GM10266 (cell line): ENCODE measurements around the gene CFAP410.
"Not testable (repeated sequence)": the region's sequence is repeated elsewhere in the genome, so short reads cannot be mapped to it uniquely, and the experiment has no call there.

Experiments used
- DNase-seq: peaks from one replicate; pipeline ENCODE4 v3.0.0; 2012; ENCODE audit errors: extremely low spot score
- CTCF ChIP-seq: IDR thresholded peaks from 2 replicates; pipeline ENCODE4 v1.5.1; 2012; ENCODE audit warnings: mild to moderate bottlenecking, low read depth; ENCODE audit not compliant: control insufficient read depth, insufficient read depth; ENCODE audit errors: missing control alignments

CFAP410 gene

DNA sequence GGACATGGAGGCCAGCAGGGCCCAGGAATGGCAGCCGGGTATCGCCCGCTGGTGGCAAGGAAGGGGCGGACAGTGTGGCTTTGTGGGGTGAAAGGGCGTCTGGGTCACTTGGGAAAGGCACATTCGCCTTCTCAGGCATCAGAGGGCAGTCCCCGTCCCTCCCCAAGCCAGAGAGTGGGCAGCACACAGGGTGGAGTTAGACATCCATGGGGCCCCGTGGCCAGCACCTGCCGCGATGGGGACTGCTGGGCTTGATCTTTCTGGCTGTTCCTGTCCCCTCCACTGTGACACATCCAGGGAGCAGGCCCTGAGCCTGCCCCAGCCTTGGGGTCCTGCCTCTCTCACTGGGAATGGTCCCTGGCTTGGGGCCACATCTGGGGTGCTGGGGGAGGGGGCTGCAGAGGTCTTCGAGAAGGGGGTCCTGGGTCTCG lies 10.2 kb upstream of the CFAP410 start:
- TF ChIP-seq CTCF, result no peak
- no peak for DNase-seq

DNA sequence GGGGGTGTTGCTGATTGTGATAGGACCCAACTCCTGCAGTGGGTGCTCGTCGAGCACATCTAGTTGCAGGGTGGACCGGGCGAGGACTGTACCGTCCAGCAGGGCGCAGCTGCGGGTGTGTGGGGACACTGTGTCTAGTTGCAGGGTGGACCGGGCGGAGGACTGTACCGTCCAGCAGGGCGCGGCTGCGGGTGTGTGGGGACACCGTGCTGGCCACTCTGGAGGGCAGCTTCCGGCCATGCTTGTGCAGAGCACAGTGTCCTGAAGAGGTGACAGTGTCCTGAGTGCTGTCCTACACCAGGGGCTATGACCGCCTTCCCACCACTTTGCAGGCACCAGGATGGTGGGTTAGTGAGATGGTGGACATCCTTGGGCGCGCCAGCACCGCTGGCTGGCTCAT lies 9.7 kb upstream of the CFAP410 start:
- no peak for DNase-seq
- no peak for TF ChIP-seq CTCF

DNA sequence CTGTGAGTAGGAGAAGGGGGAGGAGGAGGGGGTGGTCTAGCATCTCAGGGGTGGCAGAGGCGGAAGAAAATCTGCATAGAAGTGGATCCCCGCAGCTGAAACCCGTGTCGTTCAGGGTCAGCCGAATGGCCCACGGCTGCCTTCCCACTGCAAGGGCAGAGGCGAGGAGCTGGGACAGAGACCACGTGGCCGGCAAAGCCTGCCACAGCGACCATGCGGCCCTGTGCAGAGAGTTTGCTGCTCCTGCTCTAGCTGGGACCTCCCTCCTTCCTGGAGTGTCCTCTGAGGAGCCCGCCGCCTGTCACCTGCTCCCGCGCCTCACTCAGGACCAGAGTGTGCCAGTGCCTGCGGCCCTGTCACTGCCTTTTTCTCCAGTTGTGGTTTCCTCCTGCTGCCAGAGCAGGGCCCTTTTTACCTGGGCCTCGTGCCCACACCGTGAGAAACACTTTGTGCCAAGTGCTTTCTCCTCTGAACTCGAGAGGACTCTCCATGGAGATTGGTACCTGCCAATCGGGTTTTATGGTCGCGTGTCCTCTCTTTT lies 8.8 kb upstream of the CFAP410 start:
- no peak for TF ChIP-seq CTCF
- DNase-seq, result no peak

DNA sequence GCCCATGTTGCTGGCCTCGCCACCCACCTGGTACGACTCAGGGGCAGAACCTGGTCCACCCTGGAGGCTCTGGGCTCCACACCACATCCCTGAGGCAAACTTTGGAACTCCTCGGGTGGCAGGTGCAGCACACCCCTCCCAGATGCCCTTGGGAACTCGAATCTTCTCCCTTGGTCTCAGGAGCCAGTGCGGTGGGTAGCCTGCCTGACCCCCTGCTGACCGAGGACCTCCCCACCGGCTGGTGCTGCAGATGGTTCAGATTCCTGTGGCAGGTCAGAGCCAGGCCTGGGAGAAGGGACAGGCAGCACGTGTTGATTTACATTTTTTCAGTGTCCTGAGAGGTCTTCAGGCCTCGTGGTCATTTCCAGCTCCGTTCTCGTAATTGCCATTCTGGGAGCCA lies 6.3 kb upstream of the CFAP410 start:
- DNase-seq, result no peak
- TF ChIP-seq CTCF, result no peak

DNA sequence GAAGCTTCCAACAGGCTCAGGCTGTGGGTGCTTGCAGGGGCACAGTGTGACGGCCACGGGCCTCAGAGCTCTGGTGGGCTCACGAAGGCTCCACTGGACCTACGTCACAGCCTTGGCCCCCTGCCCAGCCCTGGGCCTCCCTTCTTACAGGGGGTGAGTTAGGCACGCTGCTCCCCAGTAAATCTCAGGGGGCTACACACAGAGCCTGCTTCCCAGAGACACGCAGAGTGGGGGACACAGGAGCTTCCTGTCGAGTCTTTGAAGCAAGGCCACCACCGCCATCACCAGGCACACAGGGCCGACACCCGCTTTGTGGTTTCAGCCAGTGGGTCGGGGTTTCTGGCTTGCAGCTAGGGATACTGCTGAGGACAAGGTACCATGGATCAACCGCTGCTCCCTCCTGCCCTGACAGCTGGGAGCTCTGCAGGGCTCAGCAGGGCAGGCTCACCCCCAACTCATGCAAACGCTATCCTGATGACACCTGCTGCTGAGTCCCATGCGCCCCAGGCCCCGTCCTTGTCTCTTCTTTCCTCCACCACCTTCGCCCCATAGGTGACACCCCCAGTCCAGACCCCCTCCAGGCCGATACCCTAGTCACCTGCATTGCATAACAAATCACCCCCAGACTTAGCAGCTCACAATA lies 5.5 kb upstream of the CFAP410 start:
- no peak for TF ChIP-seq CTCF
- no peak for DNase-seq

DNA sequence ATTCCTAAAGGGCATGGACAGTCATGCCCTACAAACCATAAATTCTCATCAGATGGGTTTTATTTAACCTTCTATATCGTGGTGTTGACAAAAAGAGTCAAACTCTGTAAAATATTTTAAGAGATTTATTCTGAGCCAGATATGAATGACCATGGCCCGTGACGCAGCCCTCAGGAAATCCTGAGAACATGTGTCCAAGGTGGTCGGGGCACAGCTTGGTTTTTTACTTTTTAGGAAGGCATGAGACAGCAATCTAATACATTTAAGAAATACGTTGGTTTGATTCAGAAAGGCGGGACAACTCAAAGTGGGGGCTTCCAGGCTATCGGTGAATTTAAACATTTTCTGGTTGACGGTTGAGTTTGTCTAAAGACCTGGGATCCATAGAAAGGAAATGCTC lies 3.8 kb upstream of the CFAP410 start:
- not testable (repeated sequence) for DNase-seq

- DNase-seq, result not testable (repeated sequence)
Measured at GRCh38 chr21:44341726-44342458, 2.7 kb upstream of the CFAP410 start.
